HUES6 (cell line): ENCODE data around the gene OTUD1.

ENCODE experiments used
- H3K27ac ChIP-seq: 2 replicates; pipeline ENCODE4 v1.7.0; 2013; ENCODE audit warnings: low read depth, mild to moderate bottlenecking, low read length, inconsistent platforms
- H3K27me3 ChIP-seq: 2 replicates; pipeline ENCODE4 v1.6.1; 2013; ENCODE audit warnings: low read length; ENCODE audit not compliant: control insufficient read depth, insufficient read depth
- H3K36me3 ChIP-seq: 2 replicates; pipeline ENCODE4 v1.6.1; 2013; ENCODE audit warnings: low read length; ENCODE audit not compliant: control insufficient read depth, insufficient read depth
- H3K4me1 ChIP-seq: 2 replicates; pipeline ENCODE4 v1.6.1; 2013; ENCODE audit warnings: low read length; ENCODE audit not compliant: control insufficient read depth, insufficient read depth
- H3K4me3 ChIP-seq: 2 replicates; pipeline ENCODE4 v1.5.1; 2013; ENCODE audit warnings: low read depth, low read length
- H3K9ac ChIP-seq: one replicate; pipeline ENCODE4 v1.6.1; 2013; ENCODE audit warnings: mild to moderate bottlenecking, low read length
- H3K9me3 ChIP-seq: 2 replicates; pipeline ENCODE4 v1.6.1; 2013; ENCODE audit warnings: low read depth, low read length; ENCODE audit not compliant: control insufficient read depth, insufficient read depth

The OTUD1 gene

GRCh38 chr10:23422003-23422411 is 16.9 kb upstream of the OTUD1 start:
- no peak overlapping the region for H3K4me3 ChIP-seq

DNA sequence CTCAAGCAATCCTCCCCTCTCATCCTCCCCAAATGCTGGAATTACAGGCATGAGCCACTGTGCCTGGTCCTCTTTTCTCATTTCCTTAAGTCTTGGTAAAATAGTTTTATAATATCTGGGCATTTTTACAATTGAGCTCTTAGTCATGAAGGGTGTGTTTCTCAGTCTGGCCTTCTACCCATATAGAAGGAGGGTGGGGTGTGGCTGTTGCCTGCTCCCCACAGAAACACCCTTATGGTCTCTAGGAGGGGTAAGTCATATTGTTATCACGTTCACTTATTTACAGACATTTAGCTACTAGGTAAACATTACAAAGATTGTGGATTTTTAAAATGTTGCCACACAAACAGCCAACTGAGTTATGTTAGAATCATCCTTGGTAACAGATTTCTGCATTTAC is 6.7 kb upstream of the OTUD1 start:
- no peaks in the 10 kb centered on the region for H3K36me3 ChIP-seq
- H3K27ac ChIP-seq, result no peak overlapping the region
- no peaks in the 10 kb centered on the region for H3K27me3 ChIP-seq
- no peak overlapping the region for H3K9ac ChIP-seq
- H3K4me1 ChIP-seq, result no peaks in the 10 kb centered on the region
- no peaks in the 10 kb centered on the region for H3K9me3 ChIP-seq
- H3K4me3 ChIP-seq, result no peak overlapping the region

More at GRCh38 chr10:23422003-23422411, 16.9 kb upstream of the OTUD1 start:
- no peaks in the 10 kb centered on the region for H3K9me3 ChIP-seq
- no peaks in the 10 kb centered on the region for H3K36me3 ChIP-seq
- peaks cover 20% of the 10 kb centered on the region for H3K4me1 ChIP-seq
- H3K27me3 ChIP-seq, result no peaks in the 10 kb centered on the region
- H3K9ac ChIP-seq, result no peak overlapping the region
- no peak overlapping the region for H3K27ac ChIP-seq

- H3K4me1 ChIP-seq, result no peaks in the 10 kb centered on the region
Observed at GRCh38 chr10:23432639-23433038, 6.2 kb upstream of the OTUD1 start.

DNA sequence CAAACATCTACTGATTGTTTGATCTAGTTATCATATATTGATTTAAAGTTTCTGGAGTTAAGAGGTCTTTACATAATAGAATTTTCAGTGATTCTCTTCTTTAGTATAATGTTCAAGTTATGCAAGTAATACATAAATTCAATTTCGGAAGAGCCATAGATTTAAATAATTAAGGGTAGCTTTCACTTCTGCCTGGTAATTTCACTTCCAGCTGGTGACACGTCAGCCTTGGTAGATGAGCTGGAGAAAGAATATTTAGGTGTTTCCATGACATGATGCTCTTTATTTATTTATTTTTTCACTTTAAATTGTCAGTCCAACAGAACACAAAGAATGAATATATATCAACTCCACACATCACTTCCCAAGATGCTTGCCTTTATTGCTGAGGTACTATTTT is 5.2 kb upstream of the OTUD1 start:
- Histone ChIP-seq H3K9me3 (no peaks in the 10 kb centered on the region), H3K4me3 (no peak overlapping the region), H3K27ac (no peak overlapping the region), H3K4me1 (no peaks in the 10 kb centered on the region), H3K9ac (no peak overlapping the region), H3K27me3 (no peaks in the 10 kb centered on the region), H3K36me3 (no peaks in the 10 kb centered on the region)

More at GRCh38 chr10:23432639-23433038, 6.2 kb upstream of the OTUD1 start:
- Histone ChIP-seq H3K9ac (no peak overlapping the region), H3K9me3 (no peaks in the 10 kb centered on the region), H3K27ac (no peak overlapping the region), H3K36me3 (no peaks in the 10 kb centered on the region), H3K4me3 (no peak overlapping the region), H3K27me3 (no peaks in the 10 kb centered on the region)

DNA sequence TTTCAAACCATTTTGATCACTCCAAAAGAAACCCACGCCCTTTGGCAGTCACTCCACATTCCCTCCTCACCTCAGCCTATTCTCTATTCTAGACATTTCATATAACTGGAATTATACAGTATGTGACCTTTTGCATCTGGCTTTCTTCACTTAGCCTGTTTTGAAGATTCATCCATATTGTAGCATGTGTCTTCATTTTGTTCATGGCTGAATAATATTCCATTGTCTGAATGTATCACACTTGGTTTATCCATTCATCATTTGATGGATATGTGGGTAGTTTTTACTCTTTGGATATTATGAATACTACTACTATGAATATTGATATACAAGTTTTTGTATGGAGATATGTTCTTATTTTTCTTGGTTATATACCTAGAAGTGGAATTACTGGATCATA is 3.5 kb upstream of the OTUD1 start:
- Histone ChIP-seq H3K27me3 (peaks cover 4% of the 10 kb centered on the region), H3K36me3 (no peaks in the 10 kb centered on the region), H3K9ac (no peak overlapping the region), H3K27ac (no peak overlapping the region), H3K4me1 (no peaks in the 10 kb centered on the region), H3K9me3 (no peaks in the 10 kb centered on the region), H3K4me3 (no peak overlapping the region)

GRCh38 chr10:23436983-23437382 is 1.9 kb upstream of the OTUD1 start:
- no peaks in the 10 kb centered on the region for H3K9me3 ChIP-seq
- H3K4me3 ChIP-seq, result no peak overlapping the region
- peaks cover 6% of the 10 kb centered on the region; the same call in 1 of the 2 replicates for H3K4me1 ChIP-seq
- H3K36me3 ChIP-seq, result no peaks in the 10 kb centered on the region
- H3K27ac ChIP-seq, result no peak overlapping the region
- peaks cover 12% of the 10 kb centered on the region for H3K27me3 ChIP-seq
- no peak overlapping the region for H3K9ac ChIP-seq

- peak overlapping the region; percentile 71 for H3K9ac ChIP-seq
- H3K36me3 ChIP-seq, result no peaks in the 10 kb centered on the region
- peaks cover 6% of the 10 kb centered on the region; the same call in 1 of the 2 replicates for H3K4me1 ChIP-seq
- H3K27ac ChIP-seq, result no peak overlapping the region
- no peaks in the 10 kb centered on the region for H3K9me3 ChIP-seq
- H3K4me3 ChIP-seq, result peak overlapping the region; percentile 75
- peaks cover 12% of the 10 kb centered on the region for H3K27me3 ChIP-seq
Observed at GRCh38 chr10:23437963-23438546, 820 bp upstream of the OTUD1 start.

GRCh38 chr10:23439452-23439960 is 631 bp downstream of the OTUD1 start:
- peak overlapping the region; percentile 75 for H3K4me3 ChIP-seq
- peaks cover 6% of the 10 kb centered on the region; the same call in 1 of the 2 replicates for H3K4me1 ChIP-seq
- no peak overlapping the region for H3K27ac ChIP-seq
- H3K9me3 ChIP-seq, result no peaks in the 10 kb centered on the region
- peaks cover 12% of the 10 kb centered on the region for H3K27me3 ChIP-seq
- H3K36me3 ChIP-seq, result no peaks in the 10 kb centered on the region
- H3K9ac ChIP-seq, result peak overlapping the region; percentile 1

- Histone ChIP-seq H3K4me3 (peak overlapping the region; percentile 75), H3K9me3 (no peaks in the 10 kb centered on the region), H3K27me3 (peaks cover 12% of the 10 kb centered on the region), H3K9ac (peak overlapping the region; percentile 1), H3K27ac (no peak overlapping the region), H3K4me1 (peaks cover 6% of the 10 kb centered on the region; the same call in 1 of the 2 replicates), H3K36me3 (no peaks in the 10 kb centered on the region)
Observed at GRCh38 chr10:23439961-23440889, 1.4 kb downstream of the OTUD1 start.

DNA sequence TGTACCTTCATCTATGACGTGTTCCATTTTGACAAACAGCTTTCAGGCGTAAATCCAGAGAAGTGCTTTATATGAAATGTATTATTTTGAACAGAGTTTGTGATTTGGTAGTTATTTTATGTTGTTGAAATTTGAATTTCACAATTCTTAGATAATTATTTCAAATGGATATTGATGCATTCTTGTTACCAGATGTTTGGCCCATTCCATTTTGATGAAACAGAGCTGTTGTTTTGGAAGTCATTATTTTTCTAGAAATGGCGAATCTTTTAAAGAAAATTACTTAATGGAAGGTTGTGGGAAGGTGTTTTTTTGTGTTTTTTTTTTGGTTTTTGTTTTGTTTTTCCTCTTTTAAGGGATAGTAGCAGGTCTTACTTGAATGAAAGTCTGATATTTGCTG is 2.4 kb downstream of the OTUD1 start:
- no peak overlapping the region for H3K9ac ChIP-seq
- peaks cover 12% of the 10 kb centered on the region for H3K27me3 ChIP-seq
- H3K27ac ChIP-seq, result no peak overlapping the region
- peak overlapping the region; percentile 75 for H3K4me3 ChIP-seq
- peaks cover 6% of the 10 kb centered on the region; the same call in 1 of the 2 replicates for H3K4me1 ChIP-seq
- H3K36me3 ChIP-seq, result no peaks in the 10 kb centered on the region
- H3K9me3 ChIP-seq, result no peaks in the 10 kb centered on the region

DNA sequence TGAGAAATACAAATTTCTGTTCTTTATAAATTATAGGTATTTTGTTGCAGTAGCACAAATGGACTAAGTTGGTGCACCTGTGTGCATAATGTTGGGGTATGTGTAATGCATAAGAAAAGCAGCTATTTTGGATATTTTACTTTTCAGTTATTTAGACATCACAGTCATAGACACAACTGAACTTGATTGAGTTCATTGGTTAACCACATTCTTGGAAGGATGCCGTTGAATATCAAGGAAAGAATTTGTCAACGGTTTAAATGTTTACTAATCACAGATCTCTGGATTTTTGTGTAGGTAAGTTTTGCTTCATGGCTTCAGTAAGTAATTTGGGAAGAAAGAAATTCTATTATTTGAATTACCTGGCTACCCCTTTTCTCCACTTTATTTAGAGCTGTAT is 4.1 kb downstream of the OTUD1 start:
- Histone ChIP-seq H3K4me1 (peaks cover 6% of the 10 kb centered on the region; the same call in 1 of the 2 replicates), H3K9me3 (no peaks in the 10 kb centered on the region), H3K36me3 (no peaks in the 10 kb centered on the region), H3K27ac (no peak overlapping the region), H3K27me3 (peaks cover 12% of the 10 kb centered on the region), H3K4me3 (no peak overlapping the region), H3K9ac (no peak overlapping the region)
